Femur (tissue), 1 donor: ENCODE data around the gene FEZF2.

Source experiments
- DNase-seq: peaks from one replicate; pipeline ENCODE4 v3.0.0-alpha.2; 2017

The FEZF2 gene

GRCh38 chr3:62373215-62373614 is at the start of gene FEZF2:
TSS of gene FEZF2 (minus strand) at chr3:62373550. CDS start at chr3:62372868, 682 bp downstream.
- DNase-seq = no peak

GRCh38 chr3:62421207-62421606 is 47.9 kb upstream of the FEZF2 start:
- no peak for DNase-seq

DNA sequence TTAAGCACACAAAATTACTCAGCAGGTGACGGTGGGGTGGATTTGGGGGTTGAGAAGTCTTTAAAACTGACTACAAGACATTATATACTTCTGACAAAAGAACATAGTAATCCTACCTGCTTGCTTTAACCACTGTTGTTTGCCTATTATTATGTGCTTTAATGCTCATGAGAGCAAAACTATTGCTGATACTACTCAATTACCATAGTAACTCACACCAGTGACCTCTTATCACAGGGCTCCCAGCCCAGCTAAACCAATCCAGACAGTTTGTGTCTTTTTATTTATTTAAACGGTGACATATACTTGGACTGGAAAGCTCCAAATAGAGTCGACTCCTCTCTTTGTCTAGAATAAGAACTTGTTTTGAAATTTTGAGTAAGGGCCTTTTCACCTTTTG is 42.8 kb upstream of the FEZF2 start:
- DNase-seq = no peak

DNA sequence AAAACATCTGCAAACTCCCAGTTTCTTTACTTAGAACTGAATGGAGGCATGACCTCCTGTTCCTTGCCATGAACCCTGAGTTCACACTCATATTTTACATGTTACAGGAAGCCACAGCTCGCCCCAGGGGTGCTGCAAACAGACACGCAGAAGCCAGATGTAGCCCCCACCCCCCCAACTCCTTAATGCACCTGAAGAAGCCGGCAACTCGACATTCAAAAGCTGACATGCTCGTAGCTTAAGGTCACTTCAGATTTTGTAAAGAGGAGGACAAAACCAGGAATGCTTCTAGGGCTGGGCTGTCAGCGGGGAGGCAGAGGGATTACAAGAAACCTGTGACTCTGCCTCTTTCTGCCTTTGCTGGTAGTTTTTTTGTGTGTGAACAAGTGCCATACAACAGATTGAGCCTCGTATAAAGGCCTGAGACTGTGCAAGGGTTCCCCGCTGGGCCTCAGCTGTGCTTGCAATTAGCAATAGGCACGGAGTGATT is 42.0 kb upstream of the FEZF2 start:
- DNase-seq = no peak

GRCh38 chr3:62414786-62415185 is 41.4 kb upstream of the FEZF2 start:
- no peak for DNase-seq

DNA sequence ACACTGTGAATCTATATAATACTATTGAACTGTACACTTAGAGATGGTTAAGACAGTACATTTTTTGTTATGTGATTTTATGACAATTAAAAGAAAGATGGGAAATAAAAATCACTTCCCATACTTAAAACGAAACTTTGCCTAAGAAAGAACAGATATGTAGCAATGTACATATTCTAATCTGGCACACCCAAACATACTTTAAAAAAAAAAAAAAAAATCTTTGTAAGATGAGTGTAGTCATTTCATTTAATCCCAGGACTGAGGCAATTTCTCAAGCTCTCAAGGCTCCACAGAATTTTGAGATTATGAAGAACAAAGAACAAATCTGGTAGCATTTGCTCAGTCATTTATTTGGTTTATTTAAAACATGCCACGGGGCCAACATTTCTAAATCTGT is 40.3 kb upstream of the FEZF2 start:
- no peak for DNase-seq

GRCh38 chr3:62406945-62407344 is 33.6 kb upstream of the FEZF2 start:
- DNase-seq = no peak

DNA sequence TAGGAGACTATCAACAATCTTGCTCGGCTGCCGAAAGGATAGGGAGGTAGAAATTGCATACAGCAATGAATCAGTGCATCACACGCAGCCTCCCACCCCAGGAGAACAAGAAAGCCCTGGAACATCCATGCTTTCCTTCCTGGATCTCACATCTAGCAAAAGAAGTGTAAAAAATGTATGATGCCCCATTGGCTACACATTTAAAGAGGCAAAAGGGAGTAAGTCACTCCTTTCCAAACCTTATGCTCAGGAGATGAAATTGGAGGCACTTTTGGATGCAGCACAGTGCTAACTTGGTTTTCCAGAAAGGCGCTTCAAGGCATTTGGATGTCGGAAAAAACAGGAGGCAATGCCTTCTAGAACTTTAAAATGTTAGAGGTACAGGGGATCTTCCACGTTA is 32.2 kb upstream of the FEZF2 start:
- DNase-seq = no peak

DNA sequence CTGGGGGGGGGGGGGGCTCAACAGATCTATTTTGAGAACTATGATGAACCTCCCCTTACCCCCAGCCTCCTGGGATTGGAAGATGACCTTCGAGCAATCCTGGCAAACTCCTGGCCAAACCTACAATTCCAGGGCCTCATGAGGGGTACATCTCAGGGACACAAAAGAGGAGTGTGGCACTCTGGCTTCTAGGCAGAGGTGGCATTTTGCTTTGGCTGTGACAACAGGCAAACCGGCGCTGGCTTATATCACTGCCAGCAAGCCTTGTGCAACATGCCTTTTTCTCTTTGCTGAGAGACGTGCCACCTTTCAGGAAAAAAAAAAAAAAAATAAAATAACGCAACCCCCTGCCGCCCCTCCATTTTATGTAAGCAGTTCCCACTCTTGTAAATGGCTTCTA is 31.8 kb upstream of the FEZF2 start:
- no peak for DNase-seq

DNA sequence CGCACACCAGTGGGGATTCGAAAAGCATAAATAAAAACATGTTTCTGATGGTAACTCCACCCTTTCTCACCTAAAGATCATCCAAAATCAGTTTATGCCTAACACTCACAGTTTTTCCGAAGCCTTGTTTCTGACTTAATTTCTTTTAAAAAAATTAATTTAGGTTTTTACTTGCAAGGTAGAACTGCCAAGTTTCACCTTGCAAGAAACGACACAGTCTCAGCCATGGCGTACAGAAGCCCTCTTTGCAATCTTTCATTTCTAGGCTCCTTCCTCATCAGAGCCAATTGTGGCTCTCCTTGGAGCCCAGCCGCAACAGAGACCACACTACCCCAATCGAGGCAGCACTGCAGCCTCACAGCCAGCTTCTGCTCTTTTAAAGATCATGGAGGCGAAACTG is 31.0 kb upstream of the FEZF2 start:
- no peak for DNase-seq

DNA sequence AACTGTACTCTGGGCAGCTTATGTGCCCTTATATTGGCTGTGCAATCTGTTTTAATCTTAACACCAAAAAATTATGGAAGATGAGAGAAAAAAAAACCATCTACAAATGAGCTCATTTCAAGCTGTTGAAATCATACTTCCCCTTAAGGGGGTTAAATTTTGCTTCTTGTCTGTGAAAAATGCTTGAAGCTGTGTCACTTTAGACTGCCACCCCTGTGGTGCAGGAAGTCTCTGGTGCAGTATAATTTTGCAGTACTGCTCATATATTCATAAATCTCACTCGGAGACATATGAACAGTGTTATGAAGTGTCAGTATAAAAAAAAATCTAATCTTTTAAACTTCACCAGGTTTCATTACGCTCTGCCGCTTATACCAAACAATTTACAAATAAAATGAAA is 30.4 kb upstream of the FEZF2 start:
- no peak for DNase-seq

DNA sequence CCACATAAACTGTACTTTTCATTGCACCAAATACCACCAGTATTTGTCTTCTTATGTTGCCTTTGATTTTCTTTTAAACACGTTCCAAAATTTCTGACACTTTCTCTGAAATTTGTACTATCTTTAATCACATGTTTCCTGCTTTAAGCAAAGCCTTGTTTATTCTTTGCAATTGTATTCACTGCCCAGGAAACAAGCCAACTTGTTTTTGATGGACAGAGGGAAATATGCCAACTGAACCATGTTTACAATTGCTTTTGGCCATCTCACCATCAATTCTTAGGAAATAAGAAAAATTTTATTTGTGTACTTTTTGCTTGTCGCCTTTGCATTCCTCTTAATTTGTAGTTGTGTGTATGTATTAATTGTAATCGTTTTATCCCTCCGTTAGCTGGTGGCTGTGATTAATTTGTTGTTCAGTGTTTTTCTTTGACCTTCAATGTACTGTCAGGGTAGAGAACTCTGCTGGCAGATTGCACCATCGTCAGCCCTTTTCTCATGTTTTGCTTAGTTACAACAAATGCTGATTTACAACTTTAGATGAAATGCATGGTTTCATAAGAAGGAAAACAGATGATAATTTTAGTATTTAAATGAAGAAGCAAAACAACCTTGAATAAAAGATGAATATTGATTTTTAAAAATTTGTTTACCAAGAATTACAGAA is 19.4 kb upstream of the FEZF2 start:
- no peak for DNase-seq

- DNase-seq = no peak
Measured at GRCh38 chr3:62387251-62387650, 13.9 kb upstream of the FEZF2 start.

GRCh38 chr3:62379321-62379798 is 6.0 kb upstream of the FEZF2 start:
- no peak for DNase-seq

GRCh38 chr3:62378921-62379320 is 5.6 kb upstream of the FEZF2 start:
- no peak for DNase-seq

DNA sequence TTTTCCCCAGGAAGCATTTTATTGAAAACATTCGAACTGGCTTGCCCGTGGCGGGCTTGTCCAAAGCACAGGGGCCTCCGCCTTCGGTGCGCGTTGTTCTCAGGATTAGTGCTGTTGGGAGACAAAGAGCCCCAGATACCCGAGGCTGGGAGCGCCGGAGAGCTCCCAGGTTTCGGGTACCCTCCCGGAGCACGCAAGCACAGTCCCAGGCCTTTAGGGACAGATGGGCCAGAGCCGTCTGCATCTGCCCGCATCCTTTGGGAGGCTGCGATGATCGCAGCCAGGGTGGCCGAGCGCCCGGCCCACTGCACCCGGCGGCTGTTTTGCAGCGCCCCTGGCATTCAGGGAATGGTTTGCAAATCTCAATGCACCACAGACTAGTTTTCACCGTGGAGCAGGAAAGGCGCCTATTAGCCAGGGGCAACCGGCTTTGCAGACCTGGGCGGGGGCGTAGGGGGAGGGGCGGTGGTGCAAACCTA is 5.0 kb upstream of the FEZF2 start:
- DNase-seq = no peak

- no peak for DNase-seq
Measured at GRCh38 chr3:62376906-62377877, 3.8 kb upstream of the FEZF2 start.

DNA sequence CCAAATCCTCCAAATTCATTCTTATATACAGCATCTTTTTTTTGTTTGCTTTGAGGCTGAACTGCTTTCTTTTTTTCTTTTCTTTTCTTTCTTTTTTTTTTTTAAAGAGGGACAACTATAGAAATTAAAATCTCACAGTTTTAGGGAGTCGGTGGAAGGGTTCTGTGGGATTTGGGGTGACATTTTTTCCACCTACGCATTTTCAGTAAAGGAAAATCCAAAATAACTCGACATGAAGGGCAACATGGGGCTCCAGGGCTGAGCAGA is 3.0 kb upstream of the FEZF2 start:
- DNase-seq = no peak

- DNase-seq = no peak
Measured at GRCh38 chr3:62375655-62376453, 2.5 kb upstream of the FEZF2 start.

DNA sequence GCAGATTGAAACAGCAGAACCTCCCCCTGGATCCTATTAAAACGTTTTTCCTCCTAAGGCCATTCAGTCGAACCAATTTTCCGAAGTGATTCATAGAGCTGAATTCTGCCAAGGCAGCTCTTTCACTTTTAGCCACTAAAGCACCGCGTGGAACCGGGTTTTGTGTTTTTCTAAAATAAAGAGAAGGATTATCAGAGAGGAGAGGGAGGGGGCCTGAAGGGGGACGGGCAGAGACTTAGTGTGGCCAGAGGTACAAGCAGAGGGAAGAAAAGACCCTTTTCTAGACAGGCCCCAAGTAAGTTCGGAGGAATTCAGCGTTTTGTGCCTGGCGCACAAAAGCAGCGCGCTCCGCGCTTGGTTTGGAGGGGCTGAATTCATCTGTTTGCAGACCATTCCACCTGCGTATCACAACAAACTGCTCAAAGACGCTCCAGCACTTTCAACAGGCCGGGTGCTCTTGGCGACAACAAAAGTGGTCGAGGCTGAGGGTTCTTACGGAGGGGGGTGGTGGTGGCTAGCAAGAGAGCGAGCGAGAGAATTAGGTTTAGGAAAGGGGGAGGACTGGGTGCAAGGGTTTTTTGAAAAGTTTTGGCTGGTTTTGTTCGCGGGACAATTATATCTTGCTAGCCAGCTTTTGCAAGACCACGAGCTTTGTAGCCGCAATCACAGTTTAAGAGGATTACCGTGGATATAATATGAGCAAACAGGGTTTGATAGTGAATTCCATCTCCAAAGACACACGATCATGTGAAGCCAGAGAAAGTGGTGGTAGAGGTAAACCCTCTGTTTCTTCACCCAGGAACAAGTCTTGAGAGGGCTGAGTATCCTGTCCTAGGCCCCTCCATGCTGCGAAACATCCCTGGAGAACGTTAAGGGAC is 1.2 kb upstream of the FEZF2 start:
- no peak for DNase-seq

GRCh38 chr3:62373714-62374333 is 474 bp upstream of the FEZF2 start:
- DNase-seq = no peak

DNA sequence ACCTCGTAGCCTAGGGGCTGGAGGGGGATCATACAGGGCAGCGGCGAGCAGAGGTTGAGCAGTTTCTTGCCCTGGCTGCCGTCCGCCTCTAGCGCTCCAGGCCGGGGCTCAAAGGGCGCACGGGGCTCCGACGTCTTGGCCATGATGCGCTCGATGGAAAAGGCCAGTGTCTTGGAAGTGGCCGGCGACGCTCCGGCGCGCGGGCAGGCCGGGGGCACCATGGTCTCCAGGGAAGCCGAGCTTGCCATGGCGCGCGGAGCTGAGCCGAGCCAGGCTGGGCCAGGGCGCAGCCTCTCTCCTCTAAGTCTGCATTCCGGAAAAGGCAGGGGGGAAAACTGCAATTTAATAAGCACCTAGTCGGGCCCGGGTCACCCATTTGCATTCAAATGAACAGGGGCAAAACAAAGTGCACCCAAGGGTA is 719 bp downstream of the FEZF2 start:
- no peak for DNase-seq
